Peyer's patch (tissue), 4 donors: ENCODE measurements around the gene EYA2. TPM values are rescaled to one million over a fixed set of nuclear protein-coding genes. Genes with fewer than 3 reads are reported as not detected.

Source experiments
- DNase-seq, 3 donors: peaks; one replicate each; pipeline ENCODE4 v3.0.0-alpha.2; 2017 to 2019
- H3K27ac ChIP-seq, 4 donors: fragments of 200-600 bp; sonication (generic); one replicate each; pipeline ENCODE4 v1.5.1; 2016 to 2019
- H3K27me3 ChIP-seq, 2 donors: fragments of 200-600 bp; sonication (generic); one replicate each; pipeline ENCODE4 v1.5.1; 2019
- H3K36me3 ChIP-seq, 3 donors: fragments of 200-600 bp; sonication (generic); one replicate each; pipeline ENCODE4 v1.5.1; 2016 to 2019
- H3K4me1 ChIP-seq, 4 donors: fragments of 200-600 bp; sonication (generic); one replicate each; pipeline ENCODE4 v1.5.1; 2016 to 2019
- H3K4me3 ChIP-seq, 4 donors: fragments of 200-600 bp; sonication (generic); 1 replicate in 3 of 4; 2 replicates in 1 of 4; pipeline ENCODE4 v1.5.1; 2016 to 2019; ENCODE audit warnings: mild to moderate bottlenecking in 1 of 4
- H3K9me3 ChIP-seq, 4 donors: fragments of 200-600 bp; sonication (generic); one replicate each; pipeline ENCODE4 v1.5.1; 2016 to 2019; ENCODE audit warnings: mild to moderate bottlenecking in 1 of 4
- CTCF ChIP-seq, 6 experiments: fragments of 450-650 bp in 4 of 6; fragments of 200-600 bp in 2 of 6; sonication (generic) in 1 of 6; IDR thresholded peaks; one replicate each; pipeline ENCODE4 v1.5.1; 2017 to 2019; ENCODE audit warnings: antibody characterized with exemption in 6 of 6, mild to moderate bottlenecking in 3 of 6, moderate library complexity in 1 of 6
- POLR2A ChIP-seq, 2 donors: fragments of 450-650 bp; IDR thresholded peaks; one replicate each; pipeline ENCODE4 v1.5.1; 2017; ENCODE audit warnings: antibody characterized with exemption in 2 of 2, mild to moderate bottlenecking in 2 of 2, moderate library complexity in 2 of 2
- total RNA-seq, 4 donors: library from RNA; depleted of rRNA; stranded (reverse); fragments of >200 nt; gene quantifications; one replicate each; pipeline ENCODE4 v1.1.0, GENCODE V29; 2016

EYA2 gene
- total RNA-seq, 4 donors from 2014 or later = 0.40 to 1.7 TPM; not detected in 2

- Histone ChIP-seq H3K4me3 (no peak overlapping the region), H3K4me1 (no peaks in the 10 kb centered on the region), H3K36me3 (no peaks in the 10 kb centered on the region), H3K27ac (no peak overlapping the region), H3K9me3 (no peaks in the 10 kb centered on the region), H3K27me3 (peaks cover 0 to 7% of the 10 kb centered on the region in 2 donors)
- TF ChIP-seq POLR2A (IDR thresholded peaks at IDR 0.05) (no peak), CTCF (IDR thresholded peaks at IDR 0.05) (no peak)
- DNase-seq = no peak
Measured at GRCh38 chr20:46900826-46901225, 6.2 kb downstream of the EYA2 start.

- Histone ChIP-seq H3K27ac (no peak overlapping the region), H3K27me3 (peaks cover 0 to 4% of the 10 kb centered on the region in 2 donors)
- no peak for DNase-seq
Measured at GRCh38 chr20:46901638-46902037, 7.0 kb downstream of the EYA2 start.

GRCh38 chr20:46903256-46903655 is 8.6 kb downstream of the EYA2 start:
- TF ChIP-seq POLR2A (IDR thresholded peaks at IDR 0.05) = no peak
- TF ChIP-seq CTCF (IDR thresholded peaks at IDR 0.05) = no peak
- no peak for DNase-seq
- no peaks in the 10 kb centered on the region for H3K4me1 ChIP-seq
- H3K27ac ChIP-seq = no peak overlapping the region
- no peaks in the 10 kb centered on the region for H3K36me3 ChIP-seq
- H3K9me3 ChIP-seq = no peaks in the 10 kb centered on the region
- H3K27me3 ChIP-seq = no peaks in the 10 kb centered on the region
- H3K4me3 ChIP-seq = no peak overlapping the region

More at GRCh38 chr20:46901638-46902037, 7.0 kb downstream of the EYA2 start:
- TF ChIP-seq CTCF (IDR thresholded peaks at IDR 0.05) = no peak
- TF ChIP-seq POLR2A (IDR thresholded peaks at IDR 0.05) = no peak
- Histone ChIP-seq H3K9me3 (no peaks in the 10 kb centered on the region), H3K4me1 (no peaks in the 10 kb centered on the region), H3K4me3 (no peak overlapping the region), H3K36me3 (no peaks in the 10 kb centered on the region)

GRCh38 chr20:46903937-46904336 is 9.3 kb downstream of the EYA2 start:
- Histone ChIP-seq H3K27me3 (no peaks in the 10 kb centered on the region), H3K36me3 (no peaks in the 10 kb centered on the region), H3K4me1 (no peaks in the 10 kb centered on the region), H3K27ac (no peak overlapping the region), H3K4me3 (no peak overlapping the region), H3K9me3 (no peaks in the 10 kb centered on the region)
- DNase-seq = no peak
- TF ChIP-seq CTCF (IDR thresholded peaks at IDR 0.05) (no peak), POLR2A (IDR thresholded peaks at IDR 0.05) (no peak)

GRCh38 chr20:46905364-46906125 is 10.9 kb downstream of the EYA2 start:
- Histone ChIP-seq H3K4me3 (no peak overlapping the region), H3K4me1 (no peaks in the 10 kb centered on the region), H3K9me3 (no peaks in the 10 kb centered on the region), H3K27me3 (no peaks in the 10 kb centered on the region), H3K36me3 (no peaks in the 10 kb centered on the region), H3K27ac (no peak overlapping the region)
- TF ChIP-seq POLR2A (IDR thresholded peaks at IDR 0.05) (no peak), CTCF (IDR thresholded peaks at IDR 0.05) (no peak)
- DNase-seq = no peak
